DOHH2 (cell line): ENCODE data around the gene C1S.
A peak's percentile ranks its signal among the peaks of the same experiment; 100 is the strongest.

Experiments
- H3F3A ChIP-seq: fragments of 200-600 bp; sonication (generic), shearing (Covaris generic); 2 replicates; pipeline ENCODE4 v1.6.0; 2016; ENCODE audit warnings: antibody characterized with exemption, mild to moderate bottlenecking; ENCODE audit not compliant: control insufficient read depth, insufficient read depth
- H3K27ac ChIP-seq: fragments of 200-600 bp; sonication (generic); 2 replicates; pipeline ENCODE4 v1.5.1; 2014; ENCODE audit warnings: low read depth, mild to moderate bottlenecking, low read length, moderate library complexity
- H3K27me3 ChIP-seq: fragments of 200-600 bp; sonication (generic); 2 replicates; pipeline ENCODE4 v1.6.1; 2014; ENCODE audit warnings: mild to moderate bottlenecking, low read length, mixed read lengths; ENCODE audit not compliant: control insufficient read depth
- H3K36me3 ChIP-seq: fragments of 200-600 bp; sonication (generic); 2 replicates; pipeline ENCODE4 v1.6.1; 2014; ENCODE audit warnings: mild to moderate bottlenecking, low read length, moderate library complexity, mixed read lengths; ENCODE audit not compliant: control insufficient read depth
- H3K4me1 ChIP-seq: fragments of 200-600 bp; sonication (generic); 2 replicates; pipeline ENCODE4 v1.6.1; 2014; ENCODE audit warnings: mild to moderate bottlenecking, low read length, mixed read lengths; ENCODE audit not compliant: control insufficient read depth
- H3K4me2 ChIP-seq: fragments of 200-600 bp; sonication (generic); 2 replicates; pipeline ENCODE4 v1.6.0; 2014; ENCODE audit warnings: mild to moderate bottlenecking, low read length, moderate library complexity
- H3K4me3 ChIP-seq: fragments of 200-600 bp; sonication (generic); 2 replicates; pipeline ENCODE4 v1.5.1; 2014; ENCODE audit warnings: mild to moderate bottlenecking, low read length, mixed read lengths
- H3K79me2 ChIP-seq: fragments of 200-600 bp; sonication (generic); 2 replicates; pipeline ENCODE4 v1.6.1; 2014; ENCODE audit warnings: mild to moderate bottlenecking, low read length, mixed read lengths; ENCODE audit not compliant: control insufficient read depth
- H3K9me2 ChIP-seq: fragments of 200-600 bp; sonication (generic); replicated peaks from 2 replicates; pipeline ENCODE4 v1.6.1; 2014; ENCODE audit warnings: mild to moderate bottlenecking, low read length, mixed read lengths; ENCODE audit not compliant: control insufficient read depth
- H3K9me3 ChIP-seq: fragments of 200-600 bp; sonication (generic); 2 replicates; pipeline ENCODE4 v1.6.1; 2014; ENCODE audit warnings: antibody characterized with exemption, low read length, mixed read lengths; ENCODE audit not compliant: control insufficient read depth, insufficient read depth
- H4K20me1 ChIP-seq: fragments of 200-600 bp; sonication (generic); 2 replicates; pipeline ENCODE4 v1.6.0; 2014; ENCODE audit warnings: low read depth, mild to moderate bottlenecking, antibody characterized with exemption, low read length, moderate library complexity; ENCODE audit not compliant: control insufficient read depth, insufficient read depth
- CTCF ChIP-seq: fragments of 200-600 bp; sonication (generic); IDR thresholded peaks from one replicate; pipeline ENCODE4 v1.5.1; 2014; ENCODE audit warnings: antibody characterized with exemption, mild to moderate bottlenecking, low read depth, low read length; ENCODE audit not compliant: poor library complexity, severe bottlenecking
- EZH2phosphoT487 ChIP-seq: fragments of 200-600 bp; sonication (generic); IDR thresholded peaks from 2 replicates; pipeline ENCODE4 v1.6.1; 2017; ENCODE audit warnings: borderline replicate concordance, mild to moderate bottlenecking, antibody characterized with exemption, low read length, moderate library complexity, mixed read lengths

C1S gene

GRCh38 chr12:7015555-7016370, 44.8 kb upstream of the C1S start:
- no peak overlapping the region for H3K27ac ChIP-seq
- no peak overlapping the region for H3K4me3 ChIP-seq
- no peaks in the 10 kb centered on the region for H3K27me3 ChIP-seq
- no peaks in the 10 kb centered on the region for H3K9me3 ChIP-seq
- H3K36me3 ChIP-seq = peaks cover 39% of the 10 kb centered on the region
- peaks cover 8% of the 10 kb centered on the region for H3F3A ChIP-seq
- TF ChIP-seq EZH2phosphoT487 (no peak), CTCF (no peak)
- H3K79me2 ChIP-seq = peaks cover 22% of the 10 kb centered on the region
- no peak overlapping the region for H3K4me2 ChIP-seq
- H3K9me2 ChIP-seq = no peaks in the 10 kb centered on the region
- peaks cover 19% of the 10 kb centered on the region for H3K4me1 ChIP-seq
- no peaks in the 10 kb centered on the region for H4K20me1 ChIP-seq

- H3K27me3 ChIP-seq = no peaks in the 10 kb centered on the region
- no peaks in the 10 kb centered on the region for H4K20me1 ChIP-seq
- H3K36me3 ChIP-seq = peaks cover 36% of the 10 kb centered on the region
- no peaks in the 10 kb centered on the region for H3K9me3 ChIP-seq
- peaks cover 19% of the 10 kb centered on the region for H3K4me1 ChIP-seq
- no peak overlapping the region for H3K27ac ChIP-seq
- H3K4me2 ChIP-seq = peak overlapping the region; percentile 92
- TF ChIP-seq EZH2phosphoT487 = no peak
- no peak for TF ChIP-seq CTCF
- H3K79me2 ChIP-seq = peaks cover 22% of the 10 kb centered on the region
- peak overlapping the region; percentile 97 for H3K4me3 ChIP-seq
- no peaks in the 10 kb centered on the region for H3K9me2 ChIP-seq
- peaks cover 8% of the 10 kb centered on the region for H3F3A ChIP-seq
Observed at GRCh38 chr12:7016958-7017571, 43.5 kb upstream of the C1S start.

GRCh38 chr12:7017870-7018349, 42.6 kb upstream of the C1S start:
- TF ChIP-seq EZH2phosphoT487 (no peak), CTCF (peak; percentile 19)
- peak overlapping the region; percentile 86 for H3K27ac ChIP-seq

More at GRCh38 chr12:7017870-7018349, 42.6 kb upstream of the C1S start:
- Histone ChIP-seq H3K36me3 (peaks cover 28% of the 10 kb centered on the region), H3K27me3 (no peaks in the 10 kb centered on the region), H3K4me3 (peak overlapping the region; percentile 97), H3K9me3 (no peaks in the 10 kb centered on the region), H3K79me2 (peaks cover 22% of the 10 kb centered on the region), H3K4me1 (peaks cover 19% of the 10 kb centered on the region), H4K20me1 (no peaks in the 10 kb centered on the region), H3F3A (peaks cover 8% of the 10 kb centered on the region), H3K9me2 (no peaks in the 10 kb centered on the region), H3K4me2 (peak overlapping the region; percentile 92)
